Right renal pelvis (tissue), 4 donors: ENCODE results near the gene PABPN1L. TPM values are rescaled to one million over a fixed set of nuclear protein-coding genes. Genes with fewer than 3 reads are reported as not detected.
"Not testable (repeated sequence)": the region's sequence is repeated elsewhere in the genome, so short reads cannot be mapped to it uniquely, and the experiment has no call there.

ENCODE experiments used
- DNase-seq, 4 donors: peaks; one replicate each; pipeline ENCODE4 v3.0.0-alpha.2; 2013; ENCODE audit warnings: low read depth in 4 of 4, low spot score in 3 of 4, missing footprints in 1 of 4
- polyA plus RNA-seq, 4 donors: library from polyadenylated mRNA; unstranded; fragments of 120-200 nt; gene quantifications; one replicate each; pipeline ENCODE4 v1.2.1, GENCODE V29; 2013; ENCODE audit not compliant: insufficient read length in 4 of 4

PABPN1L gene
- polyA plus RNA-seq, 4 donors = 0.09 TPM; not detected in 3

DNA sequence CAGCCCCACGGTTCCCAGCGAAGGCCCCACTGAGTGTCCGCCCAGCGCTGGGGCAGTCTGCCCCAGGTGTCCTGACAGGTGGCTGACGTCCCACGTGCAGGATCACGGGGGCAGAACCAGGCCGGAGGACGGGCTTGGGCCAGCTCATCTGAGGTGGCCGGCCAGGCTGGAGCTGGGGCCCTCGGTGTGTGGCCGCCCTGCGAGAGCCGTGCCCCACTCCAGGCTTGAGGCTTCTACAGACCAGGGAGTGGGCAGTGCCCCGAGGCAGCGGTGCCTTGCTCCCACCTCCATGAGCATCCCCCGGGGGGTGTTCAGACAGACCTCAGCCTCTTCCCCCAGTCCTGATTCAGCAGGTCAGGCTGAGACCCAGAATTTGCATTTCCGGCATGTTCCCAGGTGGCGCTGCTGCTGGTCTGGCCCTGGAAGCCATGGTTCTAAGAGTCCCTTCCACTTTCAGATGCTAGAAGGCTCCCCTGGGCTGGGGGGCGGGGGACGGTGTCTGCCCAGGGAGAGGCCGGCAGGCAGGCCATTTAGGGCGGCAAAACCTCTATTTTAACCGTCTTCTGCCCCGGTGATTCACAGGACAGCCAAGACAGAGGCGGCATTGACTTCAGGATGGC, 35.4 kb upstream of the PABPN1L start:
- DNase-seq = no peak

DNA sequence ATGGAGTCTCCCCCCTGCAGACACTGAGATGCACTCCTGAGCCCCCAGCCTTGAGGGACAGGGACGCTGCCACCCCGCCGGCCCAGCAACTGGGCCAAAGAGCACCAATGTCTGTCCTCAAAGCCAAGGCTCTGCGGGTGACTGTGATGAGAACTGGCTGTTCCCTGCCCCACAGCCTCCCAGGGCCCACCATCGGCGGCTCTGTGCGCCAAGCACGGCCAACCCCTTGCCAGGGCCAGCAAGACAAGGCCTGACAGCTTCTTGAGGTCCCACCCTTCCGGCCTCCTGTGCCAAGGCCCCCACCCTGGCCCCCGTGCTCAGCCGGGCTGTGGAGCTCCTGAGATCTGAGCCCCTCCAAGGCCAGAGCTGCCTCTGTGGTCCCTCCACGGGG, 34.2 kb upstream of the PABPN1L start:
- no peak for DNase-seq

DNA sequence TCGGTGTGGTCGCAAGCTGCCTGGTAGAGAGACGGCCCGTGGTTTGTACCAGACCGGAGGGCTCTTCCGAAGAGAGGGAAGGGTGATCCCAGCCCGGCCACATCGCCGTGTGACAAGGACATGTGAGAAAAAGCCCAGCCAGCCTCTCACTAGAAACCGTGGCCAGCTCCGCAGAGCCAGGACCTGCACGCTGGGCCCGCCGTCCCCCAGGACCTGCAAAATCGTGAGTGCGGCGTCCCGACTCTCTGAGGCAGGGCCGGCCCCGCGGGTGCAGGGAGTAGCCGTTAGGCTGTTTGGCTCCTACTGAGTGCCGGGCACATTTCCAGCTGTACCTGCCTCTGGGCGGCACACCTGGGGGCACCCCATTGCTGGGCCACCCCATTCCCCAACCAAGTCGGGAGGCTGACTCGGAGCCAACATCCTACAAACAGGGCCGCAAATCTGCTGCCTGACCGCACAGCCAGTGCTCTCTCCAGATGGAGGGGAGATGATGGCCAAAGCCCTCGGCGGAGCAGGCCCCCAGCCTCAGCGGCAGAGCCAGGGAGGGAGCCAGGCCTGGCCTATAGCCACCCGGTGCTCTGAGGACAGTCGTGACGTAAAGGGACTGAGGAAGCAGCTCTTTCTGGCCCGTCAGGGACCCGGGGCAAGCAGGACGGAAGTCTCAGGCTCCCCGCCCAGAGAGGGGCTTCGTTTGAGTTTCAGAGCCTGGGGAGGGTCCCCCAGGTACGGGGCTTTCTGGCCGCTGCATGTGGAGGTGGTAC, 33.6 kb upstream of the PABPN1L start:
- DNase-seq = no peak

DNA sequence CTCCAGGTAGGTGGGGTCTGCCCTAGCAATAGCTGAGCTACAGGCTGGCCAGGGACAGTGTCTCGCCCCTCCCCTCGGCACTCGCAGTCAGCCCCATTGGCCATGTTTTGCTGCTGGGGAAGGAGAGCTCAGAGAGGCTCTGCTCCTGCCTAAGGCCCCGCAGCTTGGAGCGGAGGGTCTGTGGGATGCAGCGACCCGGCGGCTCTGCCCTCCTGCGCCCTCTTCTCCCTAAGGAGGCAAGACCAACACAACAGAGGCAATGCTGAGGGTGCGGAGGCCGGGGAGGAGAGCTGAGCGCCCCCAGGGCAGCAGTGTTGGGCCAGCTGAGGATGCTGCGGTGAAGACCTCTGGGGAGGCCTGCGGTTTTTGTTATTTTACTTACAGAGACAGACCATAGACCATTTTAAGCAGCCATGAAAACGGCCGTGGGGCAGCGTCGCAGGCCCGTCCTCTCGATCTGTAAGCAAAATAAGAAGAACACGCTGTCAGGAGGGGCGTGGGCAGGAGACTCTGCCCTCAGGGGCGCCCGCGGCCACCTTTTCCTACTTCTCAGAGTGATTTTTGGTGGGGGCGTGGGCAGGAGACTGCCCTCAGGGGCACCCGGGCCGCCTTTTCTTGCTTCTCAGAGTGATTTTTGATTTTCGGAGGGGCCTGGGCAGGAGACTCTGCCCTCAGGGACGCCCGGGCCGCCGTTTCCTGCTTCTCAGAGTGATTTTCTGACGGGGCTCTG, 31.4 kb upstream of the PABPN1L start:
- DNase-seq = no peak

DNA sequence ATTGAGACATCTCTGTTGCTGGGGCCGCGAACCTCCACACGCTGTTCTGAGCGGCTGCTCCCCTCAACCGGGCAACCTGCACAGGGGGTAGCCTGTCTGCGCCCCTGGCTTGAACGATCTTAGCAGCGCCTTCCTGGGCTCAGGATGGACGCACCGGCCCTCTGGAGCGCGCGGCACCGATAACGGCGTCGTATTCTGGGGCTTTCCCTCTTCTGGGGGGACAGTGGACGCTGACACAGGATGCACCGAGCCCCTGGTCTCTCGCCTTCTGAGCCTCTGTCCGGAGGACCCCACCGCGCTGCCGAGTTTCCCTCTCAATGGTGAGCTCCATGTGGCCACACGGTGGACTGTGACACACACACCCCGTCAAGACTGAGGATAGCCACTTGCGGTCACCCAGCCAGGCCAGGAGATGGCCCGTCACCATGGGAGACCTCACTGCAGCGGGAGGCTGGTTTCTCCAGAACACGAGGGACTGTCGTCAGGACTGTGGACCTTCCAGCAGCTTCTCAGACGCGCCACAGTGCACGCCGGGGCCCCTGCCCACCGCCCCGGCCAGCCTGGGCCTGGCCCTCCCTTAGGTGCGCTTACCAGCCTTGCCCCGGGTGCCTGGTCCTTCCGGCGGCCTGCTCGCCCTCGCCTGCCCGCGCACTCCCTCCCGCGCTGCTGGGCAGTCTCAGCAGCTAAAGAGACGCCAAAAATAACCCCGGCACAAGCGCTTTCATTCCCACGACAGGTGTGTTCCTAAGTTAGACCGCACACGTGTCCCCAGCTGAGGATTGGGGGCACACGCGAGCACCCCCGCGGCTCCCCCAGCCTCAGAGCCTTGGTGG, 30.0 kb upstream of the PABPN1L start:
- DNase-seq = no peak

DNA sequence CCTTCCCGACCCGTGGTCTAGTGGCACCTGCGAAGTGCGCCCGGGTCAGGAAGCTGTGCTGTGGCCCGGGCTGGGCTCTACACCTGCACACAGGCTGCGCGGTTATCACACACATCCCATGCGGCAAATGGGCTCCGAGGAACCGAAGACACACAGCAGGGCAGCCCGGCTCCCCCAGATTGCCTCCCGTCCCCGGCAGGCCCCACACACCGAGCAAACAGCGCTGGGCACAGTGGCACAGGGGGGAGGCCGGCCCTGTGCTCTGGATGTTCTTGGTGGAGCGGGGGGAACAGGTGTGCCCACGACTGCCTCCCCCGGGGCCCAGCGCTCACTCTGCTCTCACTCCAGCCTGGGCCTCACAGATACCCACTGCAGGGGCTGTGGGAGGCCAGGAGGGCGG, 28.9 kb upstream of the PABPN1L start:
- no peak for DNase-seq

DNA sequence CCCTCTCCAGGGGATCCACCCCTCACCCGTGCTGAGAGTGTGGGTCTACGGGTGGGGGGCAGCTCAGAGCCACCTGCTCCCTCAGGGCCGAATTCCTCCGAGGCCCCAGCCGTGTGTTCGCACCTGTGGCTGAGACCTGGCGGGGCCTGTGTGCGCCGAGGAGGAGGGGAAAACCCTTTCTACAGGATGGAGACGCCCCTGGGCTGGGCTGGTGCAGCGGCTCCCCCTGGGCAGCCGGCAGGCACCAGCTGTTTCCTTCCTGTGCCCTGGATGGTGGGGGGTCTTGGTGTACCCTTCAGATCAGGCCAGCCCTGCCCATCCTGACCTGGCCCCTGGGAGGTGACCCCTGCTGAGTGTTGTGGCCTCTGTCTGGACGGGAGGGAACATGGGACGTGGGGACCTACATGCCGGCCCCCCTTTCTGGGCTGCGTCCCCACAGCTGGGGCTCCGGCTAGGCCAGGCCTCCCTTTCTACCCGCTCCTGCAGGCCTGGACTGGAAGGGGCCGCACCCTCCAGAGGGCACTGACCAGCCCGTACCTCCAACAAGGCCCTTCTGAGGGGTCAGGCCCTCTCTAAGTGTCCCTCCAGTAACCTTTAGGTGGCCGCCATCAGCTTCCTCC, 28.3 kb upstream of the PABPN1L start:
- no peak for DNase-seq

DNA sequence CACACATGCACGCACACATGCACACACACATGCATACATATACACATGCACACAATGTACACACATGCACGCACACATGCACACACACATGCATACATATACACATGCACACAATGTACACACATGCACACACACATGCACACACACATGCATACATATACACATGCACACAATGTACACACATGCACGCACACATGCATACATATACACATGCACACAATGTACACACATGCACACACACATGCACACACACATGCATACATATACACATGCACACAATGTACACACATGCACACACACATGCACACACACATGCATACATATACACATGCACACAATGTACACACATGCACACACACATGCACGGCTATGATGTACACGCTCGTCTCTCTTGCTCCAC, 27.8 kb upstream of the PABPN1L start:
- DNase-seq = not testable (repeated sequence)

DNA sequence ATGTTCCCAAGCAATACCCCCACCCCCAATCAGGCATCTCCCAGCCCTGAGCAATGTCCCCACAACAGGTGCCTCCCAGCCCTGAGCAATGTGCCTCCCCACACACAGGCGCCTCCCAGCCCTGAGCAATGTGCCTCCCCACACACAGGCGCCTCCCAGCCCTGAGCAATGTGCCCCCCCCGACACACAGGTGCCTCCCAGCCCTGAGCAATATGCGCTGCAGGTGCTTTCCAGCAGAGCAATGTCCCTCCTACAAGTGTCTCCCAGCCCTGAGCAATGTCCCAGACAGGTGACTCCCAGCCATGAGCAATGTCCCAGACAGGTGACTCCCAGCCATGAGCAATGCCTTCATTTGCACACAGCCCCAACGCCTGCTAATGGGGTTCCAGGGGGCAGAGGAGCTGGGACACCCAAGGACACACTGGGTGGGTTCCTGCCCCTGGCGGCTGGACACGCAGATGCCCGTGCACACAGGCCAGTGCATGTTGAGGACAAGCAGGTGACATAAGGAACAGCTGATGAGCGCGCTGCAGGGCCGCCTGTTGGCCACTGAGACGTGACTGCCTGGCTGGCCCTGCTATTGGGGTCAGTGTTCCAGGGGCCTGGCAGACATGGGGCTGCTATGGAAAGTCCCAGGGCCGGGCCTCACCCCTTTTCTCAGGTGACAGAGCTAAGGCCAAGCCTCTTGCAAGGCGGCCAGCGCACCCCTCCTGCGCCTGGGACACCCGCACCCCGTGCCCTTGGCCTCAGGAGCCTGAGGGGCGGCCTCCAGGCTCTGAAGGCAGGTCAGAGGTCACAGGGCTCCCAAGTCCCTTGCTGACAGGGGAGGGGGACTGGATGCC, 26.9 kb upstream of the PABPN1L start:
- no peak for DNase-seq

DNA sequence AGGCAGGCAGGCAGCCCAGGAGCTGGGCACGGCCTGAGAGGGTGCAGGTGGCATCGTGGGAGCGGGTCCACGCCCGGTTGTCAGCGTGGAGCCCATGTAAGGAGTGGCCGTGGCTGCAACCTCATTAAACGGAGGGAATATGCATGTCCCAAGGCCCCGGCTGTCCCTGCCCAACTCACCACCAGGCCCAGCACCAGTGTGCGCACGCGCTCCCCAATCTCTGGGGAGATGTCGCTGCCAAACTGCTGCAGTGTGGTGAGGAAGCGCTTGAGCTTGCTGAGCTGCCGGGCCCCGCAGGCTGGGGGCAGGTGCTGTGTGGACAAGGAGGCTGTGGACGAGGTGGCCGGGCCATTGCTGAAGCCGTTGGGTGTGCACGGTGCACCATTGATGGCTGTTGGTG, 25.6 kb upstream of the PABPN1L start:
- no peak for DNase-seq

DNA sequence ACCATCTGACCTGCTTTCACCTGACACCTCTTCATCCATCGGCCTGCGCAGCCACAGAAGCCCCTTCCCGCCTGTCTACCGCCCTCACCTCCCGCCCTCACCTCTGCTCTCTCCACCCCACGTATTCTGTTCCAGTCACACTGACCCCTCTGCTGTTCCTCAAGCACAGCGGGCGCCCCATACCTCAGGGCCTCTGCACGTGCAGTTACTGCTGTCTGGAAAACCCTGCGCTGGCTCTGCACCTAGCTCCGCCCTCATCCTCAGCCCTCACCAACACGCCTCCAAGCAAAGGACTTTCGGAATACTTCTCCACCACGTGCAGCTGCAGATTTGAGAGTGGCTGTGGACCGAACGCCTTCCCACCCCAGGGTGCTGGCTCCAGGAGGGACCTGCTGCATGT, 24.6 kb upstream of the PABPN1L start:
- no peak for DNase-seq

DNA sequence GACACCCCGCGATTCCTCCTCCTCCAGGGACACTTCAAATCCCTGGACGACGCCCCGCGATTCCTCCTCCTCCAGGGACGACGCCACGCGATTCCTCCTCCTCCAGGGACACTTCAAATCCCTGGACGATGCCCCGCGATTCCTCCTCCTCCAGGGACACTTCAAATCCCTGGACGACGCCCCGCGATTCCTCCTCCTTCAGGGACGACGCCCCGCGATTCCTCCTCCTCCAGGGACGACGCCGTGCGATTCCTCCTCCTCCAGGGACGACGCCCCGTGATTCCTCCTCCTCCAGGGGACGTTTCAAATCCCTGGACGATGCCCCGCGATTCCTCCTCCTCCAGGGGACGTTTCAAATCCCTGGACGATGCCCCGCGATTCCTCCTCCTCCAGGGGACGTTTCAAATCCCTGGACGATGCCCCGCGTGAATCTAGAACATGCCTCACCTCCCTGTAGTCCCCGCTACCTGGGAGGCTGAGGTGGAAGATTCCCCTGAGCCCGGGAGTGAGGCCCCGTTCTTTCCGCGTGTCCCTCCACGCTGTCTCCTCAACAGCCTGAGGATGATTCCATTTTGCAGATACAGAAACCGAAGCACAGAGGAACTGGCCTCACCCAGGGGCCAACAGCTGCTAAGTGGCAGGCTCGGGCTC, 23.4 kb upstream of the PABPN1L start:
- not testable (repeated sequence) for DNase-seq

DNA sequence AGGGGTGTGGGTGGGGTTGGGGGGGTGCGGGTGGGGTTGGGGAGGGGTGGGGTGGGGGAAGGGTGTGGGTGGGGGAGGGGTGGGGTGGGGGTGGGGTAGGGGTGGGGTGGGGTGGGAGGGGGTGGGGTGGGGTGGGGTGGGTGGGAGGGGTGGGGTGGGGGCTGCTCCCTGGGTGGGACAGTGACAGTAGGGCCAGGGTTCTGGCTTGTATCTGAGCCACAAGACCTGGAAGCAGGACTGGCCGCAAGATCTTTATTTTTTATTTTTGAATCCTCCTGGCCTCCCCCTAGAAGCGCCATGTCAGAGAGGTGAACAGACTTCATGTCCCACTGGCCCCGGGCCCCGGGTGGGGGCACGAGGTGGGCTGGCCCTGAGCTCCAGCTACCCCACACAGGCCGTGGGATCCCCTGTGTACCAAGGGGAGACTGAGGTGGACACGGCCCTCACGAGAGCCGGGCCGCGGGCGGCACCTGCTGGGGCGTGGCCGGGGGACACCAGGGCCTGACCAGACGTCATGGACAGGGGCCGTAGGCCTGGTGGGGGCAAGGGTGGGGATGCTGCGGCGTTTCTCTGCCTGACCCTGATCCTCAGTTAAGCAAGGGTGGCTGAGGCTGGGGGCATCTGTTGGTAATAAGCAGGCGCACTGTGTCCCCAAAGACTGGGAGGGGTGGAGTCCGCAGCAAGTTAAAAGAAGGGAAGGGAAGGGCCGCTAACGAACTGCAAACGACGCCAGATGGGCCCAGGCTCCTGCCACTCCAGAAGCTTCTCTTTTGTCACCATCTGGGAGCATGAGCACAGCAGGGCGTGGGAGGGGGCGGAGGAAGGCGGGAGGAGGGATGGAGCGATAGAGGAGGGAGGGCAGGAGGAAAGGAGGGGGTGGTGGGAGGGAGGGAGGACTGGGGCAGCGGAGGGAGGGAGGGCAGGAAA, 22.3 kb upstream of the PABPN1L start:
- no peak for DNase-seq

DNA sequence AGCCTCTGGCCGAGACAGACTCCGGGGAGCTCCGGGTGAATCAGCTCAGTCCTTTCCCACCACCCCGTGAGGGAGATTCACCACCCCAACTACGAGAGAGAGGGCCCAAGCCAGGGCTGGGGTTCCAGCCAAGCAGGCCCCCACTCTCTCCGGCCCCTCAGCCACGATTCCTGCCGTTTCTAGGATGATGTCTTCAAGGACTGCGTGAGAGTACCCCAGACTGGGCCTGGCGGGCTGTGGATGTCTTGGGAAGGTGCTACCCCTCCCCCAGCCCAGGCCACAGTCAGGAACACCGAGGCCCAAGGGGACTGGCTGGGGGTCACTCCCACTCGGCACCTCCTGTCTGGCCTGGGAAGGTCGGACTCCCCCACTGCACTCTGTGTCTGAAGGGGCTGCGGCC, 21.6 kb upstream of the PABPN1L start:
- no peak for DNase-seq

DNA sequence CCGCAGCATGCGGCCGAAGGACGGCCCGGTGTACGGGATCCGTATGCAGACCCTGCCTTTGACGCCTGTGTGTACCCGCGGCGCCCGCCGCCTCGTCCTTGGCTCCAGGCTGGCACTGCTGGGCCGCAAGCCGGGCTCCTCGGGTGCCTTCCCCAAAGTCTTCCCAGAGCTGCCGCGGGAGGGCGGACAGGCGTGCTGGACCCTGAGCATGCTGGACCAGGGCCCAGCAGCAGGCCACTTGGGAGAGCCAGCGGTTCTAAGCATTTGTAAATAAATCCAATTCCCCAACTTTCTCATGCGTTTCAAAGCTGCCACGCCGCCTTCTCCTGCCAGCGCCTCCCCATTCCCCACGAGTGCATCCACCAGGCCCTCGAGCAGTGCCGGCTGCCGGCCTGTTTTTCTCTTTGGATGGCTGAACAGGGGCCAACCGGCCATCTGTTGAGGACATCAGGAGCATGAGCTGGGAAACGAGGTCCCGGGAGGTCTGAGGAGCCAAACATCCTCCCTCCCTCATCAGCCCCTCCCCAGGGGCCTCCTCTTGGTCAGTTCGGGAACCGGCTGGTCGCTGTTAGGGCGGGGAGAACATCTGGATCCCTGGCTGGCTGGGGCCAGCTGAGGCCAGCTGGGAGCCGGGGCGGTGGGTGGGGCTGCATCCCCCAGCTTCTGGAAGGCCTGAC, 20.5 kb upstream of the PABPN1L start:
- peak in 2 of 4 donors; percentile 25 to 31 for DNase-seq

DNA sequence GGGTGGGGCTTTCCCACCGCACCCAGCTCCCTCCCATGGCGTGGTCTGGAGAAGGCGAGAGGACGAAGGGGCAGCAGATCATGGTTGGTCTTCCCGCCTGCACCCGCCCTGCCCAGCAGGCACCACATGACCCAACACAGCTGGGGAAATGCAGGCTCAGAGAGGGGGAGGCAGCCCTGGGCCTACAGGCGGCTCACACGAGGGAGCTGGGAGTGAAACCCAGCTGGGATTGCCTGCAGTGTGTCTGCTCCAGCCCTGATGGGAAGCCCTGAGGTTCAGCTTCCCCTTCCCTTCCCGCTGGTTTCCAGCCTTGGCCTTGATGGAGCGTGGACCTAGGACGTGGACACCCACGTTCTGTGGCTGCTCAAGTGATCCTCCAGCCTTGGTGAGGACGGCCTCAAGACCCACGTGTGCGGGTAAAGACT, 20.0 kb upstream of the PABPN1L start:
- no peak for DNase-seq

DNA sequence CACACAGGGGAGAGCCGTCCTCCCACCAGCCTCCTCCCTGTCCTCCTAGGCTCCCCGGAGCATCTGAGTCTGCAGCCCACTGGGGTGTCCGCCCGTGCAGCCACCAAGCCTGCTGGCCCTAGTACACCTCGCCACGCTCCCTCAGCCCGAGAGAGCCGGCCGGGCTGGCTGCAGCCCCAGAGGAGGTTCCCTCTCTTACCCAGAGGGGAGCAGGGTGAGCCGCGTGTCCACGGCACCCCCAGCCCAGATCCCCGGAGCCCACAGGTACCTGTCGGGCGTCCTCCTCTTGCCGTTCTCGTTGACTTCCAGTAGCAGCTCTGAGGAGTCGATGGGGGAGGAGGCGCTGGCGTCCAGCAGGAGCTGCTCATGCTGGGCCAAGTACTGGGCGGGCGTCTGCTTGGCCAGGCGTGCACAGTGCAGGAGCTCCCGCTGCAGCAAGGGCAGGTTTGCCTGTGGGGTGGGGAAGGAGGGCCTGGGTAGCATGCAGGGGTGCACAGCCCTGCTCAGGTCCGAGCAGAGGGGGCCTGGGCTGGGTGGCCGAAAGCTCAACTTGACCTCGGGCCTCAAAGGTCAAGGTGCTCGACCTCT, 19.3 kb upstream of the PABPN1L start:
- no peak for DNase-seq
